ENCODE data around the gene TASP1. TPM values are rescaled to one million over a fixed set of nuclear protein-coding genes. Genes with fewer than 3 reads are reported as not detected.
"Not testable (repeated sequence)": the region's sequence is repeated elsewhere in the genome, so short reads cannot be mapped to it uniquely, and the experiment has no call there.

Gene TASP1
- total RNA-seq, 2 donors from 2014 or later = 5.2 to 7.2 TPM

DNA sequence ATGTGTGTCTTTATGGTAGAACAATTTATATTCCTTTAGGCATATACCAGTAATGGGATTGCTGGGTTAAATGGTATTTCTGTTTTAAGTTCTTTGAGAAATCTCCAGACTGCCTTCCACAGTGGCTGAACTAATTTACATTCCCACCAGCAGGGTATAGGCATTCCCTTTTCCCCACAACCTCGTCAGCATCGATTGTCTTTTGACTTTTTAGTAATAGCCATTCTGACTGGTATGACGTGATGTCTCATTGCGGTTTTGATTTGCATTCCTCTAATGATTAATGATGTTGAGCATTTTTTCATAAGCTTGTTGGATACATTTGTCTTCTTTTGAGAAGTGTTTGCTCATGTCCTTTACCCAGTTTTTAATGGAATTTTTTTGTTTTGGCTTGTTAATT lies 5.3 kb upstream of the TASP1 start:
- H3K36me3 ChIP-seq = no peaks in the 10 kb centered on the region
- H3K4me1 ChIP-seq = peaks cover 0 to 11% of the 10 kb centered on the region in 2 donors
- peaks cover 0 to 5% of the 10 kb centered on the region in 2 donors for H3K9me3 ChIP-seq
- no peaks in the 10 kb centered on the region for H3K27me3 ChIP-seq
- no peak overlapping the region for H3K27ac ChIP-seq
- no peak overlapping the region for H3K4me3 ChIP-seq
- TF ChIP-seq, protein P1, sequence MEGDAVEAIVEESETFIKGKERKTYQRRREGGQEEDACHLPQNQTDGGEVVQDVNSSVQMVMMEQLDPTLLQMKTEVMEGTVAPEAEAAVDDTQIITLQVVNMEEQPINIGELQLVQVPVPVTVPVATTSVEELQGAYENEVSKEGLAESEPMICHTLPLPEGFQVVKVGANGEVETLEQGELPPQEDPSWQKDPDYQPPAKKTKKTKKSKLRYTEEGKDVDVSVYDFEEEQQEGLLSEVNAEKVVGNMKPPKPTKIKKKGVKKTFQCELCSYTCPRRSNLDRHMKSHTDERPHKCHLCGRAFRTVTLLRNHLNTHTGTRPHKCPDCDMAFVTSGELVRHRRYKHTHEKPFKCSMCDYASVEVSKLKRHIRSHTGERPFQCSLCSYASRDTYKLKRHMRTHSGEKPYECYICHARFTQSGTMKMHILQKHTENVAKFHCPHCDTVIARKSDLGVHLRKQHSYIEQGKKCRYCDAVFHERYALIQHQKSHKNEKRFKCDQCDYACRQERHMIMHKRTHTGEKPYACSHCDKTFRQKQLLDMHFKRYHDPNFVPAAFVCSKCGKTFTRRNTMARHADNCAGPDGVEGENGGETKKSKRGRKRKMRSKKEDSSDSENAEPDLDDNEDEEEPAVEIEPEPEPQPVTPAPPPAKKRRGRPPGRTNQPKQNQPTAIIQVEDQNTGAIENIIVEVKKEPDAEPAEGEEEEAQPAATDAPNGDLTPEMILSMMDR (IDR thresholded peaks at IDR 0.05) = no peak
- no peak for DNase-seq (ENCODE audit: low spot score)

DNA sequence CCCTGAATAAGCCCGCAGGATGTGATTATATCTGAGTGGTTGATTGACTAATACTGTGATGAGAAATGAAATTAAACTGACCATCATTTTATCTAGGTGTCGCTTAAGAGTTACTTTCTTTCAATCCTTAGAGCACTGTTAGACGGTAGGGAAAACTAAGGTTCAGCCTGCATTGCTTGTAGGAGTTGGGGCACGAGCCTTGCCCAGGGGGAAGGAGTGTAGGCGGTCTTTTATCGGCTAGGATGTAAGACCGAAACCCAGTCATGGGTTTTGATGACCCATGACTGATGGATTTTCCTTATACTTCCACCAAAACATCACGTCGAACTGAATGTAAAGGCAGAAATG lies 392 bp upstream of the TASP1 start:
- peak overlapping the region; percentile 95 to 98 for H3K4me3 ChIP-seq
- no peaks in the 10 kb centered on the region for H3K36me3 ChIP-seq
- peak overlapping the region; percentile 75 to 79 for H3K27ac ChIP-seq
- no peaks in the 10 kb centered on the region for H3K9me3 ChIP-seq
- no peaks in the 10 kb centered on the region for H3K27me3 ChIP-seq
- H3K4me1 ChIP-seq = peaks cover 0 to 11% of the 10 kb centered on the region in 2 donors
- DNase-seq (ENCODE audit: low spot score) = no peak
- TF ChIP-seq, protein P1 (IDR thresholded peaks at IDR 0.05) = no peak

GRCh38 chr20:13638162-13638495 lies 603 bp downstream of the TASP1 start:
- H3K4me3 ChIP-seq = peak overlapping the region; percentile 95 to 98
- TF ChIP-seq, protein P1 (IDR thresholded peaks at IDR 0.05) = no peak
- H3K9me3 ChIP-seq = no peaks in the 10 kb centered on the region
- no peaks in the 10 kb centered on the region for H3K36me3 ChIP-seq
- no peaks in the 10 kb centered on the region for H3K27me3 ChIP-seq
- DNase-seq (ENCODE audit: low spot score) = no peak
- H3K4me1 ChIP-seq = peaks cover 0 to 11% of the 10 kb centered on the region in 2 donors
- peak overlapping the region; percentile 75 to 79 for H3K27ac ChIP-seq

DNA sequence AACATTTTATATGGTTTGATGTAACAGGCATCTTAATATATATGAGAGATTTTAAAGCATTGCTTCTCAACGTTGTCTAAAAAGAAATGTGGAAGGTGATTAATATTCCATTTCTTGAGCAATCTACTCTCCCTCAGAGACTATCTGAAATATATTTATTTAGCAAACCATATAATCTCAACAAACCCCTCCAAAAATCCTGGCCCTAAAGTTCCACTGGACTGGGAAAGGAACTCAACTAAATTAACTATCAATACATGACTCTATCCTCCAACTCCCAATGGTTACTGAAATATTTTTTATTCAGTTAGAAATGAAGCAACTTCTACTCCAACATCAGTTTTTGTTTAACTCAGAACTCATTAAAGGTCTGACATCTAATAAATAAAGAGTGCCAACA lies 6.3 kb downstream of the TASP1 start:
- H3K9me3 ChIP-seq = no peaks in the 10 kb centered on the region
- peaks cover 0 to 3% of the 10 kb centered on the region in 2 donors for H3K4me1 ChIP-seq
- TF ChIP-seq, protein P1 (IDR thresholded peaks at IDR 0.05) = no peak
- H3K36me3 ChIP-seq = no peaks in the 10 kb centered on the region
- no peak for DNase-seq (ENCODE audit: low spot score)
- no peaks in the 10 kb centered on the region for H3K27me3 ChIP-seq
- H3K4me3 ChIP-seq = no peak overlapping the region
- no peak overlapping the region for H3K27ac ChIP-seq

DNA sequence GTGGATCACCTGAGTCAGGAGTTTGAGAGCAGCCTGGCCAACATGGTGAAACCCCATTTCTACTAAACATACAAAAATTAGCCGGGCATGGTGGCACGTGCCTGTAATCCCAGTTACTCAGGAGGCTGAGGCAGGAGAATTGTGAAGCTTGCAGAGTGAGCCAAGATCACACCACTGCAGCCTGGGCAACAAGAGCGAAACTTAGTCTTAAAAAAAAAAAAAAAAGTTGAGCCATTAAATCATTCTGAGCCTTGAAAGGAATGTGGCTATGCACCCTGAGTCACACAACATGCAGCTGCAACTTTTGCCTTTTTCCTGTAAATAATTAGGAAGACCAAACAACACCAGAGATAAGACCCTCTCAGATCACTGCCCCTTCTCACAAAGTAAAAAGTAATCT lies 11.2 kb downstream of the TASP1 start:
- not testable (repeated sequence) for DNase-seq (ENCODE audit: low spot score); H3K36me3 ChIP-seq; H3K9me3 ChIP-seq; H3K27ac ChIP-seq; H3K27me3 ChIP-seq; H3K4me1 ChIP-seq; H3K4me3 ChIP-seq

- no peak for DNase-seq (ENCODE audit: low spot score)
Measured at GRCh38 chr20:13626724-13627123, 12.0 kb downstream of the TASP1 start.

More at GRCh38 chr20:13626724-13627123, 12.0 kb downstream of the TASP1 start:
- no peak overlapping the region for H3K27ac ChIP-seq
- H3K36me3 ChIP-seq = no peaks in the 10 kb centered on the region
- TF ChIP-seq, protein P1 (IDR thresholded peaks at IDR 0.05) = no peak
- H3K4me1 ChIP-seq = peaks cover 0 to 7% of the 10 kb centered on the region in 2 donors
- H3K9me3 ChIP-seq = no peaks in the 10 kb centered on the region
- no peaks in the 10 kb centered on the region for H3K27me3 ChIP-seq
- H3K4me3 ChIP-seq = no peak overlapping the region
